ENCODE data around the gene EML4.
"Not testable (repeated sequence)": the region's sequence is repeated elsewhere in the genome, so short reads cannot be mapped to it uniquely, and the experiment has no call there.

EML4 gene

DNA sequence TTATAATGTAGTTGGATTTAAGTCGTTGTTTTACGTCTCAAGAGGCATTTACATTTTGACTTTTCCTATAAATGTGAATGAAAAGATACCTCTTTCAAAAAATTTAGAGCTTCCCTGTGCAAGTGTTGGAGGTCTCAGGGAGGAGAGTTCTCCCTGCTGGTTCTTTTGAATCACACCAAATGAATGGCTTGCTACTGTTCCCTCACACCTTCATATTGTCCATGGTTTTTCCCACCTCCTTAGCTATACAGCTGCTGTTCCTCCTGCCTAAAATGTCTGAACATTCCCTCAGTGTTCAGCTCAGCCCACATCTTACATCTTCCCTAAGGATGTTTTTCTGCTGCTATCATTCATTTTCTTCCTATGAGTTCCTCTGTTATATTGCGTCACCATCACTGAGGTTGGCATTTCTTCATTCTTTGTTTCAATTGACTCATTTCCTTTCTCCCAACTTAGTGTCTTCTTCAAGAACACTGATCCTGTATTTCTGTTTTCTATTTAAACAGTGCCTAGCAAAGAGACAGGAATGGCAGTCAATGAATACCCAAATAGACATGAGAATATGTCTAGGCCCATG is 145.8 kb downstream of the EML4 start:
- no peak for DNase-seq

DNA sequence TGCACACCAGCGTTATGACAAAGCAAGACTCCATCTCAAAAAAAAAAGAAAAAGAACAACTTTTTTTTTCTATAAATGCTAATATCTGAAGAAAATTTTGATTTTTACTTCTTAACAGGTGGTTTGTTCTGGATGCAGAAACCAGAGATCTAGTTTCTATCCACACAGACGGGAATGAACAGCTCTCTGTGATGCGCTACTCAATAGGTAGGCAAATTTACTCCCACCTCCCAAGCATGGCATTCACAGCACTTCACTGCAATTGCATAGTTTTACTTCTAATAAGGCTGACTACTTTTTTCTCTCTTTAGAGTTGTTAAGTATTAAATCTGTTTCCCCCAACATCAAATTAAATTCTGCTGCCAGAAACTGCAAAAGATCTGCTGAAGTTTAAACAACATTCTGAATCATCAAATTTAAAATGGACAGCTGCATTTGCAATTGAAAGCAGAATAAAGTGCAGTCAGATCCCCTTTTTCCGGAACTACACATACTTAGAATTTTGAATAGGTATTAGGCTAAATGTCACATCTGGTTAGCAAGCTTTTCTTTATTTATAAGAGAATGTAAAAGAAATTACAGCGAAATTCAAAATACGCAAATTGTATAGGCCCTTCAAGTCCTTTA is 146.8 kb downstream of the EML4 start:
- no peak for DNase-seq

DNA sequence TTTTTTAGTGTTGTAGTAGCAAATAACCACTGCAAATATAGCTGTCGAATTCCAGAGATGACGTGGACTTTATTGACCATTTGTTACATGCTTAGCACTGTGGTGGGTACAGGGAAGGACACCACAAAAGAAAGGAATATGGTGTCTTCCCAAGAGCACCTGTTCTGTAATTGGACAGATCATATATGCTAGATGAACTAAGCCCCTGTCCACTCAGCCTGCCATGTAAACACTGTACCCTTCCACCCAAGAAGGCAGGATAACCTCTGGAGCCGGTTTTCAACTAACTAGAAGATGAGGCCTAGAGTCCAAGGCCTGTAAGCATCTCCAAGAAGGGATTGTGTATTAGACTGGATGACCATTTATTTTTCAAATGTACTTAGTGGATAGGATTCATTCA is 147.8 kb downstream of the EML4 start:
- DNase-seq: no peak

DNA sequence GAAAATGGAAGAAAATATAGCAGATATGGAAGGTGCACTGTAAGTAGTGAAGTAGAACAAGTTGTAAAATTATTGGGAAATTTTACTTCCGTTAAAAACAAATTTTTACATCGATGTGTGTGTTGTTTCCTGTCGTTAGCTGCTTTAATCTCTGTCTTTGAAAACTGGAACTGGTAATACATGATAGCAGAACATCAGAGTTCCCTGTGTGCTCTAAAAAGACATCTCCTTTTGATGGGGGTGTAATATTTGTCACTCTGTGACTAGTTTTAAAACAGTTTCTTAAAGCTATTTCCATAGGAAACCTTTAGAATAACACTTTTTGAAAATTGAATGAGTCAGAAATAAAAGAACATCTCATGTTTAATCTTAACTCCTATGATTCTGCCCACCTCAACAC is 148.3 kb downstream of the EML4 start:
- no peak for DNase-seq

DNA sequence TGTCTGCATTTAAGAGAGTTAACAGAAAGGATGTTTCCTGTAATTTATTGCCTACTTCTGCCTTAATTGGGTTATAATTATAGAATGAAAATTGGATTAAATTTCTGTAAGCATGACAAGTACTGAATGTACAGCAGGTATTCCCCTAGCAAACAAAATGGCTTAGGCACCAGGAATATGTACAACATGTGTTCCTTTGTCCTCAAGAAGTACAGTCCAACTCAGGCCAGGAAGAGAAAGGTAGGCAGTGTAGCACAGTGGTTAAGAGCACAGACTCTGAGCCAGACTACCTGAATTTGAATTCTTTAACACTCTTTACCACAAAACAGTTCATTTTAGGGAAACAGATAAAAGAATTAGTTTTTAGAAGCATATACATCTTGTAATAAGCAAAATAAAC is 148.8 kb downstream of the EML4 start:
- DNase-seq: no peak

DNA sequence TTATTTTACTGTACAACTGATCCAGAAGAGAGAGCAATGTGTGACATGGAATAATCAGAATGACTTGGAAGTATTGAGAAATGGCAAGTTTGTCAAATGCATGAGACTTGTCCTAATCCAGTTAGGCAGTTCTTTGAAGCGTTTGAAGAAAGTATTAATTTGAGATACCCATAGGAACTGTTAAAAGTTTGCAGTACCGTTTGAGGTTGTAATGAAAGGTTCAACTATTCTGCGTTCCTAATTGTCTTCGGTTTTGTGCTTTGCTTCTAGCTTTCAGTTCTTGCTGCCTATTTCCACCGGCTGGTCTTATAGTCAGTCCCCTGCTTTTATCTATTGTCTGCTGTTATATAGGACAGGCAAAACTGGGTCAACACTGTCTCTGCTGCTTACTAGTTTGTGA is 150.1 kb downstream of the EML4 start:
- no peak for DNase-seq

DNA sequence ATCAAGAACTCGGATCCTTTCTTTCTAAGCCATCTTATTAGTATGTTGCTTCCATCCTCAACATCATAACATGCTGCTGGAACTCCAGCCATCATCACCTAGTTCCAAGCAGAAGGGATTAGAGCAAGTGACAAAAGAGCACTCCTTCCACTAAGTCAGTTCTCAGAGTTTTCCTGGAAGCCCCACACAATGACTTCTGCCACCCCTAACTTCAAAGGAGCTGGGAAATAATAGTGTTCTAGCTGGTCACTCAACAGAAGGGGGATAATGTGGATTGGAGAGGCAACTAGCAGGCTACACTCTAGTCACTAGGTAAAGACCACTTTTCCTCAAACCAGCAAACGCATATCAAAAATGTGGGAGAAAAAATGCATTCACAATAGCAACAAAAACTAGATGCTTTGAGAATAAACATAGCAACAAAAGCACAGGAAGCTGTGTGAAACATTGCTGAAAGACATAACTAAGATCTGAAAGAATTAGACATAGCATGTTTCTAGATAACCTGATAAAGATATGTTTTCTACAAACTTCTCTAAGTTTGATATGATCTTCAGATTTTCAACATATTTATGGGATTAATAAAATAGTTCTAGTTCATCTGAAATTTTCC is 152.4 kb downstream of the EML4 start:
- no peak for DNase-seq

DNA sequence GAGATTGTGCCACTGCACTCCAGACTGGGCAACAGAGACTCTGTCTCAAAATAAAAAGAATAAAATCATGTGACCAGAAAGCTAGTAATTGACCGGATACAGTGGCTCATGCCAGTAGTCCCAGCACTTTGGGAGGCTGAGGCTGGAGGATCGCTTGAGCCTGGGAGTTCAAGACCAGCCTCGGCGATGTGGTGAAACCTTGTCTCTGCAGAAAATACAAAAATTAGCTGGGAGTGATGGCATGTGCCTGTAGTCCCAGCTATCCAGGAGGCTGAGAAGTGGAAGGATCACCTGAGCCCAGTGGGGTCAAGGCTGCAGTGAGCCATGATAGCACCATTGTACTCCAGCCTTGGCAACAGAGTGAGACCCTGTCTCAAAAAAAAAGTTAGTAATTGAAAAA is 155.1 kb downstream of the EML4 start:
- no peak for DNase-seq

DNA sequence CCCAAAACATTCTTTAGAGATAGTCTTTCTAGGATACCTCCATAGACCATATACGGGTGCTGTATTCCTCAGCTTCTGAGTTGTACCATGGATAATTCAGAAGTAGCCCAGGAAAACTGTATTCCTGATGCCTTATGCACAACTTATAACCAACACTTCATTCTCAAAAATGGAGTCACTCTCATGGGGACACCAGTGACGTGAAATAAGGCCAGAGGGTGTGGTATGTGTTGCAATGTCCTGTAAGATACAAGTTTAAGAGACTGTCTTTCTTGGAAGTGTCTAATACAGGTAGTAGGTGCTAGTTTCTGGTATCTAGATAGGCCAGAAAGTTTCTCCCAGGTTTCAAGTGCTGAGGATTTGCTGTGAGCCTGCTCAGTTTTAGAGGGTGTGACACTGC is 155.8 kb downstream of the EML4 start:
- DNase-seq: no peak

DNA sequence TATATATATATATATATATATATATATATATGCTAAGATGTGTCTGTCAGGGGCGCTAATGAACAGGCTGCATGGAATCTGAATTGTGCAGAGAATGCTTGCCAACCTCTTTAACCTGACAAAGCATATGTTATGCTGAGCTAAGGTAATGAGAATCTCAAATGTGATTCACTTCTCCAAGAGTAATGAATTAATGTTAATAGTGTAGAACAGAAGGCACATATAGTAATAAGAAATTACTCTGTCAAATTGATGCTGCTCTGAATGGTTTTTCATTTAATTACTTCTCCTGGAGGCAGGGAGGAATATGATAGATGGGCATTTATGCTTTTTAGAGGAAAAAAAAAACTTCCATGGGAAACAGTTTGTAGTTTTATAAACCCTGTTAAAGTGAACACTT is 156.5 kb downstream of the EML4 start:
- no peak for DNase-seq

DNA sequence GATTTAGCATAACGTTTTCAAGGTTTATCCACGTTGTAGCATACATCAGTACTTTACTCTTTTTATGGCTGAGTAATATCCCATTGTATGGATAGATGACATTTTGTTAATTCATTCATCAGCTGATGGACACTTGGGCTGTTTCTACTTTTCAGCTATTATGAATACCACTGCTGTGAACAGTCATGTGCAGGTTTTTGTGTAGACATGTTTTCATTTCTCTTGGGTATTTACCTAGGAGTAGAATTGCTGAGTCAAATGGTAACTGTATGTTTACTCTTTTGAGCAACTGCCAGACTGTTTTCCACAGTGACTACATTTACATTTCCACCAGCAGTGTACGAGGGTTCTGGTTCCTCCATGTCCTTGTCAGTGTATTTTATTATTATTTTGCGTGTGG is 158.0 kb downstream of the EML4 start:
- DNase-seq: no peak

DNA sequence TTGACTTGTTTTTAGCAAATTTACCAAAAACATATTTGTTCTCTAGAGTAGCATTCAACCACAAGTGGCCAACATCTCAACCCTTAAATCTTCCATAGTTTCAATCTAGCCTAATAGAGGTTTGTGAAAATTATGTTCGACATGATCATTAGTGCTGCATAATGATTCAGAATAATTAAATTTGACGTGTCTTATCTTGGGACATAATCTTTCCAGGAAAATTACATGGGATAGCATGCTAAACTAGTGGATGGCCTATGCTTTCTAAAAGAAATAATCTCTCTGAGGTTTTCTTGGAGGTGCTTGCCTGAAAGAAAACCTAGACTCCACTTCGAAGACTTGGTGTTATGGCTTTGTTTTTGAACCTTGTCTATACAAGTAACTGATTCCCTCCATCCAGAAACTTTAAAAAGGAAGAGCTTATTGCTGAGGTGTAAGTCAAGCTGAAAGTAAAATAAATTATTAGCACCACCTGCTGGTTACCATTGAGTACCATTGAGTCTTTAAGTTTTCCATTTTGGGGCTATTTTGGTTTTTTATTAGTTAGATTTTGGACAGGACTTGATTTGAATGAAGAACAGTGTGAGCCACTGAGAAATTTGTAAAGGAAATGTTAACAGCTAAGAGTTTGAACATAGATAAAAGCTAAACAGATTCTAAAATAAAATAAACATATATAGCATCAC is 159.1 kb downstream of the EML4 start:
- peak; percentile 51 for DNase-seq

DNA sequence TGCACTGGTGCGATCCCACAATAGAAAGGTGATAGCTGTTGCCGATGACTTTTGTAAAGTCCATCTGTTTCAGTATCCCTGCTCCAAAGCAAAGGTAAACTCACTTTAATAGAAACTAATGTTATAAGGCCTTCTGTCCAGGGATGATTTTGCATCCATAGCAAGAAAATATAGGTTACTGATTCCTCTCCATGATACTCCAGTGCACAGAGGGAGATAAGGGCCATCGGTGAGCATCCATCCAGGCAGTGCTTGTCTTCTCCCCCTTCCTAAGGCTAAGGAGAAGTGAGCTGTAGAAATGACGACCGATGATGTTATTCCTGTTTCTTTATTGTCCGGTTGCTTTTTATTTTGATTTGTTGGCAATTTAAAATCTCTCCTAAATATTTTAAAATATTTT is 159.8 kb downstream of the EML4 start:
- DNase-seq: no peak

DNA sequence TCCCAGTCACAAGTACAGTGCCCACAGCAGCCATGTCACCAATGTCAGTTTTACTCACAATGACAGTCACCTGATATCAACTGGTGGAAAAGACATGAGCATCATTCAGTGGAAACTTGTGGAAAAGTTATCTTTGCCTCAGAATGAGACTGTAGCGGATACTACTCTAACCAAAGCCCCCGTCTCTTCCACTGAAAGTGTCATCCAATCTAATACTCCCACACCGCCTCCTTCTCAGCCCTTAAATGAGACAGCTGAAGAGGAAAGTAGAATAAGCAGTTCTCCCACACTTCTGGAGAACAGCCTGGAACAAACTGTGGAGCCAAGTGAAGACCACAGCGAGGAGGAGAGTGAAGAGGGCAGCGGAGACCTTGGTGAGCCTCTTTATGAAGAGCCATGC is 160.6 kb downstream of the EML4 start:
- DNase-seq: no peak

DNA sequence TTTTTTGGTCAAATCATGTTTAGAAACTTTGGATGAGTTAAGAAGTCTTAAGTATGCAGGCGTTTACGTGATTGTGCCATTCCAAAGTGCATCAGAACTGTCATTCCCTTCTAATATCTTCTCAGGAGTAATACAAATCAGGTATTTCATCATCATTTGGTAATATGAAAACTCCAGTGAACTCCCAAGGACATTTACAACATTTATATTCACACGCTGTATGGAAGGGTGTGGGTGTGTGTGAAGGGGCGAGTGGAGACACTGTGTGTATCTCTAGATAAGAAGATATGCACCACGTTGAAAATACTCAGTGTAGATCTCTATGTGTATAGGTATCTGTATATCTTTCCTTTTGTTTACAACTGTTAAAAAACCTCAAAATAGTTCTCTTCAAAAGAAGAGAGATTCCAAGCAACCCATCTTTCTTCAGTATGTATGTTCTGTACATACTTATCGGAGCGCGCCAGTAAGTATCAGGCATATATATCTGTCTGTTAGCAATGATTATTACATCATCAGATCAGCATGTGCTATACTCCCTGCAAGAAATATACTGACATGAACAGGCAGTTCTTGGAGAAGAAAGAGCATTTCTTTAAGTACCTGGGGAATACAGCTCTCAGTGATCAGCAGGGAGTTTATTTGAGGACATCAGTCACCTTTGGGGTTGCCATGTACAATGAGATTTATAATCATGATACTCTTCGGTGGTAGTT is 162.6 kb downstream of the EML4 start:
- DNase-seq: no peak

DNA sequence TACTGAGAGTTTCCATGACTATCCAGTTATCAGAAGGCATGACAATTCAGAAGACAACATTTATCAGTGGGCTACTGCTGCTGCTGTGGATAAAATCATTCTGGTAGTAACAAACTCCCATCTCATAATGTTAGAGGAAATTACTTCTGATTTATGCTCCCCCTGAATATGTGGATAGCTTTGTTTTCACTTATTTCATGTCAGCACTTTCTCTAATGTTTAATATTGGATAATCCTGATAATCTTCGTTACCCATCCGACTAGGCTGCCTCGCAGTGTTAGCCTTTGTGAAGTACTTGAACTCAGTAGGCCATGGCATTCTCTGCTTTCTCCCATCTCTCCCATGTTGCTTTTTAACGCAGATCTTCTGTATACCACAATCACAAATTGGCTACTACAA is 163.4 kb downstream of the EML4 start:
- no peak for DNase-seq

DNA sequence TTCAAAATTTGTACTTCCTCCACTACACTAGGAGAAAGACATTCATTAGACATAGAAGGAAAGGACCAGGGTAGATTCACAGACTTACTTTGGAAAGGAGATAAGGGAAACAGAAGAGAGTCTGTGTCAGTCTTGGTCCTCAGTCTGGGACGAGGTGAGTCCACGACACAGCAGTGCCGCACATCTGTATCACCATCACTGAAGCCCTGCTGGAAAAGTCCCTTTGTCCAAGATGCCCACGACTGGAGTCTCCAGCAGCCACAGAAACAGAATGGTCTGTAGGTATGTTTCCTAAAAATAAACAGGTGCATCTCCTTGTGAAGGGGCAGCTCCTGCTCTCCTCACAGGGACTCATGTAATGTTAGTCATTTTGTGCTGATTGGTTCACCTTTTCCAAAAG is 164.4 kb downstream of the EML4 start:
- DNase-seq: no peak

DNA sequence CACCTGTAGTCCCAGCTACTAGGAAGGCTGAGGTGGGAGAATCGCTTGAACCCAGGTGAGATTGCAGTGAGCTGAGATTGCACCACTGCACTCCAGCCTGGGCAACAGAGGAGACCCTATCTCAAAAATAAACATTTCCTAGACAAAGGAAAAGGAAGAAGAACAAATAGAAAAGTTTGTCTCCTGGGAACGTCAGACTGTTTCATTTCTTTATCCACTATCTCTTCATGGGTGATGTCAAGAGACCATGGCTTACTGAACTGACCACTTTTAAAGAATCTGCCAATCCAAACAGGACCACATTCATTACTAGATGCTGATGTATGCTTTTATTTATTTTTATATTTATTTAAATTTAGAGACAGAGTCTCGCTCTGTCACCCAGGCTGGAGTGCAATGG is 165.1 kb downstream of the EML4 start:
- no peak for DNase-seq

DNA sequence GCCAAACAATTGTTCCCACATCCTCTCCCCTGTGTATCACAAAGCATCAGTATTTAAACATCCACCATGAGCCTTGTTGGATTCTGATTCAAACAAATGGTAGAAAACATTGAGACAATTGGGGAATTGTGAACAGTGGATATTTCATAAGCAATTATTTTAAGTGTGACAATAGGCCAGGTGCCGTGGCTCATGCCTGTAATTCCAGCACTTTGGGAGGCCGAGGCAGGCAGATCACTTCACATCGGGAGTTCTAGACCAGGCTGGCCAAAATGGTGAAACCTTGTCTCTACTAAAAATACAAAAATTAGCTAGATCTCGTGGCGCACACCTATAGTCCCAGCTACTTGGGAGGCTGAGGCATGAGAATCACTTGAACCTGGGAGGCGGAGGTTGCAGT is 165.7 kb downstream of the EML4 start:
- DNase-seq: not testable (repeated sequence)

DNA sequence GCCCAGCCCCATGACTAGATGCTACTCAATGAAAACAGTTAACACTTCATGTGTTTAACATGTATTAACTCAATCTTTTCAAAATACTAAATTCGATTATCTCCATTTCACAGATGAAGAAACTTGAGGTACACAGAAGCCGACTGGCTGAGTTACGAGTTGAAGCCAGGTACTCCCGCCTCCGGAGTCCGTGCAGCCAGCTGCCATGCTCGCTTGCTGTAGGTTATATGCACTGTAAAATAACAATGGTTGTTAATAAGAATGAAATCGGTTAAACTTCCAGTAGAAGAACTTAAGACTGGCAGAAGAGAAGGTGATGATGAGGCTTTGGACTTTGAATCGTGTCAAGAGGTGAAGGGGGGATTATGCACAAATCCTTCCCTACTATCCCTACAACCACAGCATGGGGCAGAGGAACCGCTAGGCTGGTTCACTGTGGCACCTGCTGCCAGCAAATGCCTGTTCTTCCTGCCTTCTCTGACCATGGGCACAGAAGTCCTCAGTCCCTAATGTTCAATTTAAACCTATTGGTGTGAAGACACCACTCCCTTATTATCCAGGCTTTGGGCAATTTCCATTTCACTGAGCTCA is 166.5 kb downstream of the EML4 start:
- no peak for DNase-seq

DNA sequence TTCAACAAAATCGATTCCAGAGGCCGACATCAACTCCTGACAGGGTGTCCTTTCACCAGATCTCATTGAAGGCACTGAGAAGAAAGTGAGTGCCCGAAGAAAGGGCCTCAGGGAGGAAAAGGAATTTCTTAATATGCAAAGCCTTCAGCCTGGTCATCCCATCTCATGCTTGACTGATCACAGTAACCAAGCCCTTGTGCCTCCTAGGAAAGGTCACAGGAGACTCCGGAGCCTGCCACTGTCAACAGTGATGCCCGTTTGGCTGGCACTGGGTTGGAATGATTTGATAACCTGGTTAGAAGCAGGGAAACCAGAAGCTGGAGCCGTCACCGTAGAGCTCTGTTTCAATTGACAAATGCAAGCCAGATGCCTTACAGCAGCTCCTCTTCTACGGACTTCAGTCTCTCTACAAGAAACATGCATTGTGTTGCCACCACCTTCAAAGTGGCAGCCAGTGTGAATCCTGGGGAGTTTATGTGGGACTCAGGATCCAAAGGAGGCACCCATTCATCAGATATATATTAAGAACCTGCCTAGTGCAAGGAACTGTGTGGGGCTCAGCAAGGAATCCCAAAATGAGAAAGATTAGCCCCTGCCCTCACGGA is 167.3 kb downstream of the EML4 start:
- no peak for DNase-seq

DNA sequence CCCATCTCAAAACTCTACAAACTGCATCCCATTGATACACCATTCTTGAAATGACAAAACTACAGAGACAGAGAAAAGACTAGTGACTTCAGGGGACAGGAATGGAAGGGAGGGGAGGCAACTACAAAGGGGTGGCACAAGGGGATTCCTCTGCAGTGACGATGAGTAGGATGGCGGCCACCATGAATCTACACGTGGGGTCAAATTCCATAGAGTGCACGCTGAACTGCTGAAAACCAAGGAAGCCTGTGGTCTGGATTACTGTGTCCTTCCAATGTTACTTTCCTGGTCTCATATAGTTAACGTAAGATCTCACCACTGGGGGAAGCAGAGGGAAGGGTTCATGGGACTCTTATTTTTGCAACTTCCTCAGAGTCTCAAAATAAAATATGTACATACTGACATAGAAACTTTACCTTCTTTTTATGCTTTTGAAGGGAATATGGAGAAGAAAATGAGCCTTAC is 168.2 kb downstream of the EML4 start:
- DNase-seq: no peak
